Psoas muscle (tissue), 8 donors: ENCODE measurements around the gene ZNF488. TPM values are rescaled to one million over a fixed set of nuclear protein-coding genes. Genes with fewer than 3 reads are reported as not detected.

ENCODE experiments used
- ATAC-seq, 4 donors: fragments of 200-7000 bp; cut with Tn5 transposase; one replicate each; pipeline ENCODE4 v1.9.1; 2020; ENCODE audit warnings: moderate library complexity in 3 of 4, mild to moderate bottlenecking in 2 of 4
- DNase-seq, 2 donors: peaks; one replicate each; pipeline ENCODE4 v3.0.0-alpha.2; 2020
- H3K27ac ChIP-seq: fragments of 200-600 bp; one replicate; pipeline ENCODE4 v1.8.0; 2022
- H3K27me3 ChIP-seq, 3 donors: fragments of 200-600 bp in 1 of 3; one replicate each; pipeline versions ENCODE4 v1.6.1 to v1.8.0; 2013 to 2022; ENCODE audit warnings: low read length in 2 of 3, mild to moderate bottlenecking in 2 of 3, moderate library complexity in 1 of 3; ENCODE audit not compliant: insufficient read depth in 3 of 3
- H3K36me3 ChIP-seq, 2 donors: fragments of 200-600 bp in 1 of 2; one replicate each; pipeline versions ENCODE4 v1.6.1 to v1.8.0; 2013 to 2022; ENCODE audit warnings: low read depth in 1 of 2, mild to moderate bottlenecking in 1 of 2, moderate library complexity in 1 of 2; ENCODE audit not compliant: insufficient read depth in 1 of 2
- H3K4me1 ChIP-seq: fragments of 200-600 bp; one replicate; pipeline ENCODE4 v1.8.0; 2022
- H3K4me3 ChIP-seq: fragments of 200-600 bp; one replicate; pipeline ENCODE4 v1.8.0; 2022; ENCODE audit warnings: mild to moderate bottlenecking
- H3K9me3 ChIP-seq: fragments of 200-600 bp; one replicate; pipeline ENCODE4 v1.8.0; 2022
- CTCF ChIP-seq: fragments of 200-600 bp; IDR thresholded peaks from one replicate; pipeline ENCODE4 v1.8.0; 2022; ENCODE audit warnings: antibody characterized with exemption
- WGBS, 3 donors: extraction: QIAGEN DNeasy Blood & Tissue Kit; methylation state at CpG; one replicate each; pipeline versions ENCODE4 v1.1.6 to v1.1.7; 2013; 5-methylcytosine and 5-hydroxymethylcytosine counted together
- intact Hi-C, 2 donors: fragments of 100-400 bp; cut with DNase I; formaldehyde crosslinking; loops; one replicate each; pipeline versions ENCODE4 v1.11.0 to v1.14.2; 2022
- polyA plus RNA-seq, 3 donors: library from polyadenylated mRNA; stranded (reverse); fragments of 200-250 nt; gene quantifications; one replicate each; pipeline ENCODE4 v1.2.3, GENCODE V29; 2013
- total RNA-seq, 4 donors: library from RNA; stranded (reverse); fragmentation: NEBNext Ultra II Directional in 2 of 4; extraction: Animal tissue kit (Norgen Biotek cat#: 25700) in 2 of 4; gene quantifications; one replicate each; pipeline versions ENCODE4 v1.2.1 to v1.2.4, GENCODE V29; 2021 to 2023
- donor health status: healthy with polysubstance abuse.
- donor health status: DM: no; HTN: no; CAD: no; lungs with moderate emphysema.
- donor health status: Bipolar disorder and iron deficiency.
- donor health status: healthy.
- donor health status: DM: yes; HTN: yes; CAD: no.
- donor health status: DM: no; HTN: no; CAD: no.
- donor health status: DM: no; HTN: no; CAD: no.
- donor health status: DM: yes; HTN: yes; CAD: no.

ZNF488 gene
- total and polyA plus RNA-seq, 7 donors, result 0.03 to 0.15 (median 0.07) TPM; not detected in 2

GRCh38 chr10:47325303-47326291 is 58.5 kb downstream of the ZNF488 start:
- intact Hi-C loops, result no loop called here
- ATAC-seq (no peak), DNase-seq (peak in 1 of 2 donors; percentile 26)
- no peak overlapping the region for H3K4me3 ChIP-seq
- H3K27ac ChIP-seq, result no peak overlapping the region
- H3K27me3 ChIP-seq, result no peaks in the 10 kb centered on the region
- H3K4me1 ChIP-seq, result no peaks in the 10 kb centered on the region
- H3K9me3 ChIP-seq, result no peaks in the 10 kb centered on the region
- no peak for TF ChIP-seq CTCF
- no peaks in the 10 kb centered on the region for H3K36me3 ChIP-seq
- 92% methylated on average over 29 to 30 of the region's 30 CpGs for WGBS, 3 donors

- ATAC-seq, result no peak
- TF ChIP-seq CTCF, result no peak
- H3K9me3 ChIP-seq, result no peaks in the 10 kb centered on the region
- no peak overlapping the region for H3K4me3 ChIP-seq
- intact Hi-C loops, result no loop called here
- 65 to 75% (median 69%) methylated on average over 5 of the region's 5 CpGs for WGBS, 3 donors
- H3K4me1 ChIP-seq, result no peaks in the 10 kb centered on the region
- no peaks in the 10 kb centered on the region for H3K36me3 ChIP-seq
- peak in 1 of 2 donors; percentile 11 for DNase-seq
- H3K27ac ChIP-seq, result no peak overlapping the region
- H3K27me3 ChIP-seq, result no peaks in the 10 kb centered on the region
Measured at GRCh38 chr10:47323636-47324296, 60.3 kb downstream of the ZNF488 start.

GRCh38 chr10:47323087-47323486 is 61.0 kb downstream of the ZNF488 start:
- Histone ChIP-seq H3K4me3 (no peak overlapping the region), H3K4me1 (no peaks in the 10 kb centered on the region), H3K9me3 (no peaks in the 10 kb centered on the region), H3K36me3 (no peaks in the 10 kb centered on the region), H3K27ac (no peak overlapping the region), H3K27me3 (no peaks in the 10 kb centered on the region)
- ATAC-seq (no peak), DNase-seq (no peak)
- TF ChIP-seq CTCF, result no peak
- WGBS, 3 donors, result 70 to 78% (median 77%) methylated on average over 1 of the region's 1 CpG
- intact Hi-C loops, result no loop called here

GRCh38 chr10:47322300-47323061 is 61.6 kb downstream of the ZNF488 start, which contains the start of gene GDF2:
Gene GDF2, plus strand, starts transcription at chr10:47322454. Its CDS starts 215 bp downstream, at chr10:47322669.
- Histone ChIP-seq H3K27me3 (no peaks in the 10 kb centered on the region), H3K4me3 (no peak within 1 kb of the TSS), H3K9me3 (no peaks in the 10 kb centered on the region), H3K4me1 (no peaks in the 10 kb centered on the region), H3K27ac (no peak within 1 kb of the TSS), H3K36me3 (no peaks in the 10 kb centered on the region)
- no peak for TF ChIP-seq CTCF
- 87 to 91% (median 88%) methylated on average over 35 of the region's 35 CpGs for WGBS, 3 donors
- ATAC-seq (no peak), DNase-seq (peak in 1 of 2 donors; percentile 32)
- intact Hi-C loops, result no loop called here
